Measurements from ENCODE around the gene GDA.
"Not testable (repeated sequence)": the region's sequence is repeated elsewhere in the genome, so short reads cannot be mapped to it uniquely, and the experiment has no call there.

GDA gene

DNA sequence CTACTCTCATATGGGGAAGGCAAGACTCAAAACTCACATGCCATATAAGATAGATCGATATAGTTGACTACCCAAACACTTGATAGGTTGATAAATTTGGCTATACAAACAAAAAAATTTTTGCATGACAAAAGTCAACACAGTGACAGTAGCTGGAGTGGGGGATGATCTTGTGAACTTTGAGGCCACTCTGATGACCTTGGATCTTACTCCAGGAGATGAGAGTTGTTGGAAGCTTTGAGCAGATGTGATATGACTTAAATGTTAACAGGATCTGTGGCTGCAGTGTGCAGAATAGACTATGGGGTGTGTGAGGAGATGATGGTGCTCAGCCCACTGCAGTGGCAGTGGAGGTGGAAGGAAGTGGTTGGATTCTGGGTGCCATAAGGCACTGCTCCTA, 114.3 kb downstream of the GDA start:
- ATAC-seq (ENCODE audit: low read depth) (no peak), DNase-seq (ENCODE audit: low spot score) (no peak)
- no peaks in the 10 kb centered on the region for H3K36me3 ChIP-seq (ENCODE audit: low read depth)
- TF ChIP-seq CTCF (IDR thresholded peaks at IDR 0.05; ENCODE audit: poor library complexity, severe bottlenecking) = no peak
- H3K4me1 ChIP-seq (ENCODE audit: insufficient read depth, poor library complexity, severe bottlenecking) = no peaks in the 10 kb centered on the region
- no peak overlapping the region for H3K27ac ChIP-seq (ENCODE audit: poor library complexity, severe bottlenecking)
- no peak overlapping the region for H3K4me3 ChIP-seq (ENCODE audit: severe bottlenecking)
- H3K9me3 ChIP-seq (ENCODE audit: severe bottlenecking) = no peaks in the 10 kb centered on the region
- H3K27me3 ChIP-seq (ENCODE audit: insufficient read depth, poor library complexity, severe bottlenecking) = no peaks in the 10 kb centered on the region

GRCh38 chr9:72268961-72269360, 119.7 kb downstream of the GDA start:
- Histone ChIP-seq H3K27me3 (ENCODE audit: insufficient read depth, poor library complexity, severe bottlenecking) (no peaks in the 10 kb centered on the region), H3K4me1 (ENCODE audit: insufficient read depth, poor library complexity, severe bottlenecking) (peaks cover under 1% of the 10 kb centered on the region), H3K27ac (ENCODE audit: poor library complexity, severe bottlenecking) (no peak overlapping the region), H3K4me3 (ENCODE audit: severe bottlenecking) (no peak overlapping the region), H3K36me3 (ENCODE audit: low read depth) (no peaks in the 10 kb centered on the region), H3K9me3 (ENCODE audit: severe bottlenecking) (no peaks in the 10 kb centered on the region)
- no peak for ATAC-seq (ENCODE audit: low read depth)
- TF ChIP-seq CTCF (IDR thresholded peaks at IDR 0.05; ENCODE audit: poor library complexity, severe bottlenecking) = no peak
- no peak for DNase-seq (ENCODE audit: low spot score)

- DNase-seq (ENCODE audit: low spot score); H3K4me3 ChIP-seq (ENCODE audit: severe bottlenecking); ATAC-seq (ENCODE audit: low read depth); H3K27me3 ChIP-seq (ENCODE audit: insufficient read depth, poor library complexity, severe bottlenecking); H3K27ac ChIP-seq (ENCODE audit: poor library complexity, severe bottlenecking); H3K36me3 ChIP-seq (ENCODE audit: low read depth); H3K9me3 ChIP-seq (ENCODE audit: severe bottlenecking): not testable (repeated sequence)
- peaks cover 15% of the 10 kb centered on the region for H3K4me1 ChIP-seq (ENCODE audit: insufficient read depth, poor library complexity, severe bottlenecking)
Measured at GRCh38 chr9:72270359-72270758, 121.1 kb downstream of the GDA start.

- peak; percentile 94 for TF ChIP-seq CTCF (IDR thresholded peaks at IDR 0.05; ENCODE audit: poor library complexity, severe bottlenecking)
- H3K4me1 ChIP-seq (ENCODE audit: insufficient read depth, poor library complexity, severe bottlenecking) = peaks cover 16% of the 10 kb centered on the region
- no peak for DNase-seq (ENCODE audit: low spot score)
- H3K9me3 ChIP-seq (ENCODE audit: severe bottlenecking) = no peaks in the 10 kb centered on the region
- no peak overlapping the region for H3K27ac ChIP-seq (ENCODE audit: poor library complexity, severe bottlenecking)
- H3K27me3 ChIP-seq (ENCODE audit: insufficient read depth, poor library complexity, severe bottlenecking) = no peaks in the 10 kb centered on the region
- ATAC-seq (ENCODE audit: low read depth) = peak; percentile 47; the same call in 1 of the 3 replicates
- no peak overlapping the region for H3K4me3 ChIP-seq (ENCODE audit: severe bottlenecking)
- H3K36me3 ChIP-seq (ENCODE audit: low read depth) = no peaks in the 10 kb centered on the region
Measured at GRCh38 chr9:72271613-72272478, 122.6 kb downstream of the GDA start.

GRCh38 chr9:72274441-72274840, 125.2 kb downstream of the GDA start:
- ATAC-seq (ENCODE audit: low read depth) = peak; percentile 22; the same call in 2 of the 3 replicates
- DNase-seq (ENCODE audit: low spot score) = no peak
- no peaks in the 10 kb centered on the region for H3K9me3 ChIP-seq (ENCODE audit: severe bottlenecking)
- H3K27me3 ChIP-seq (ENCODE audit: insufficient read depth, poor library complexity, severe bottlenecking) = no peaks in the 10 kb centered on the region
- H3K4me3 ChIP-seq (ENCODE audit: severe bottlenecking) = no peak overlapping the region
- H3K4me1 ChIP-seq (ENCODE audit: insufficient read depth, poor library complexity, severe bottlenecking) = peaks cover 16% of the 10 kb centered on the region
- no peaks in the 10 kb centered on the region for H3K36me3 ChIP-seq (ENCODE audit: low read depth)
- no peak for TF ChIP-seq CTCF (IDR thresholded peaks at IDR 0.05; ENCODE audit: poor library complexity, severe bottlenecking)
- peak overlapping the region; percentile 23 for H3K27ac ChIP-seq (ENCODE audit: poor library complexity, severe bottlenecking)

Measured in RWPE2 (cell line).